ENCODE data around the gene CXCL3. TPM values are rescaled to one million over a fixed set of nuclear protein-coding genes. Genes with fewer than 3 reads are reported as not detected.

CXCL3 gene
- total RNA-seq, 2 experiments from 2014 or later: not detected

Other genes with a start within 250 kb of the CXCL3 start
- gene CXCL6, start 202.0 kb downstream of the CXCL3 start, total RNA-seq: not detected
- not detected for gene PF4V1, start 185.4 kb downstream of the CXCL3 start, total RNA-seq
- not detected for gene CXCL1, start 169.3 kb downstream of the CXCL3 start, total RNA-seq
- gene PF4, start 56.7 kb downstream of the CXCL3 start, total RNA-seq: not detected
- not detected for gene PPBP, start 50.5 kb downstream of the CXCL3 start, total RNA-seq
- gene CXCL5, start 40.0 kb downstream of the CXCL3 start, total RNA-seq: not detected
- not detected for gene CXCL2, start 60.5 kb upstream of the CXCL3 start, total RNA-seq
- gene MTHFD2L, start 119.4 kb upstream of the CXCL3 start, total RNA-seq: 1 to 10 TPM; 6.4 to 6.9 TPM